Dedifferentiated amniotic fluid mesenchymal stem cell (primary cell): Measurements from ENCODE around the gene RDH12.
"Not testable (repeated sequence)": the region's sequence is repeated elsewhere in the genome, so short reads cannot be mapped to it uniquely, and the experiment has no call there.

Experiments used
- DNase-seq: peaks from one replicate; pipeline ENCODE4 v3.0.0-alpha.2; 2016; ENCODE audit errors: extremely low spot score

Gene RDH12

GRCh38 chr14:67704484-67705089 is 2.9 kb downstream of the RDH12 start:
- peak; percentile 55 for DNase-seq

DNA sequence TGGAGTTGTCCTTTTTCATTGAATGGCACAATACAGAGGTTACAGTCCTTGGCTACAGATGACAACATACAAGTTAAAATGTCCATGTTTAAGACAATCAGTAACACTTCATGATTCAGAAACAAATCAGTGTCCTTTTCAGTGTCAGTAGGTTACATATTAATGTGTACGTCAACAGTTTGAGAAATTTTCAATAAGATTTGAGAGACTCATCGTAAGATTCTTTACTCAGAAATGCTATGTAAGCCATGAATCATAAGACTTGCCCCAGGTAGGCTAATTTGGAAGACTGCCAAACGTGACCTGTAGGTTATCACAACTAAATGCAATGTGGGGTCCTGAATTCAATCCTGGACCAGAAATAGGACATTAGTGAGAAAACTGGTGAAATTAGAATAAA is 3.5 kb downstream of the RDH12 start:
- no peak for DNase-seq

DNA sequence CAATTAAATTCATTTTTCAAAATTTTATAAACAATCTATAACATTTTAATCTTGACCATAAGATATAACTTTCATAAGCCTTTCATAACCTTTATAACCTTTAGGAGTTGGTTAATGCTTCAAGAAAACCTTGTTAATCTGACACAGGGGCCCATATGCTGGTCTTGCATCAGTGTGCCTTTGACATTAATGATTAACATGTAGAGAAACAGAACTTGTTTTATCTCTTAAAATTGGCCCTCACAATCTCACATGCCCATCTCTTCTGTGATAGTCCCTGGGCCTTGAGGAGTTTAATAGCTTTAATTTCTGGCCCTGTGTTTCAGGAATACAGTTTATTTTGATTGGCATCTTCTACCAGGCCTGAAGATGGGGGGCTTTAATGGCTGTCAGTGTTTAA is 7.7 kb downstream of the RDH12 start:
- DNase-seq = not testable (repeated sequence)

GRCh38 chr14:67709796-67710195 is 8.1 kb downstream of the RDH12 start:
- not testable (repeated sequence) for DNase-seq

GRCh38 chr14:67710209-67710608 is 8.5 kb downstream of the RDH12 start:
- DNase-seq = no peak

DNA sequence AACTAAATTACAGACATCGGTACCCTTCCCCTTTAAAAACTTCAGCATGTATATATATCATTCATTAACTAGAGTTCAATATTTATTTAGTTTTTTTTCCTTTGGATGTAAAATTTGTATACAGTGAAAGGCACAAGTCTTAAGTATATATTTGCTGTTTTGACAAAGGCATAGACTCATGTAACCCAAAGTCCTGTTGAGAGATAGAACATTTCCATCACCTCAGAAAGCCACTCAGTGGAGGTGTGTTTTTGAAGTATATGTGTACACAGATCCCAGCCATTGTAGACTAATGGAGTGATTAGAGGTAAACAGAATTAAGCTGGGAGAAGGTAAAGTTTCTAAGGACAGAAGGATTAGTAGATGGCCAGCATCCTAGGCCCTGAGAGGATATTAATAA is 15.4 kb downstream of the RDH12 start:
- no peak for DNase-seq

- DNase-seq = no peak
Measured at GRCh38 chr14:67718265-67718664, 16.6 kb downstream of the RDH12 start.

- not testable (repeated sequence) for DNase-seq
Measured at GRCh38 chr14:67719385-67719784, 17.7 kb downstream of the RDH12 start.

GRCh38 chr14:67719866-67720265 is 18.2 kb downstream of the RDH12 start:
- no peak for DNase-seq

DNA sequence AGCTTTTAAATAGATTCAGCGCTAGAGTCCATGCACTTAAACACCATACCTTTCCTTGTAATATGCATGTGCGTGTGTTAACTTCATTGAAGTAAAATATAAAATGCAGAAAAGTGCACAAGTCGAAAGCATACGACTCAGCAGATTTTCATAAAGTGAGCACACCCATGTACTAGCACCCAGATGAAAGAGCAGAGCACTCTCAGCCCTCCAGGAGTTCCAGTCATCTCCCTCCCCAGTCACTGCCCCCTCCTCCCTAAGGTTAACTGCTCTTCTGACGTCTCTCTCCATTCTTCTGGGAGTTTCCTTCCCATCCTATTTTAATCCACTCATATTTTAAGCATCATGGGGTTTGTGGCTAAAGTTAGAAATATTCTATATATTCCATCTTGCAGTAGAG is 20.2 kb downstream of the RDH12 start:
- DNase-seq = no peak

GRCh38 chr14:67722293-67722692 is 20.6 kb downstream of the RDH12 start:
- DNase-seq = no peak

- DNase-seq = no peak
Measured at GRCh38 chr14:67725171-67725570, 23.5 kb downstream of the RDH12 start.

DNA sequence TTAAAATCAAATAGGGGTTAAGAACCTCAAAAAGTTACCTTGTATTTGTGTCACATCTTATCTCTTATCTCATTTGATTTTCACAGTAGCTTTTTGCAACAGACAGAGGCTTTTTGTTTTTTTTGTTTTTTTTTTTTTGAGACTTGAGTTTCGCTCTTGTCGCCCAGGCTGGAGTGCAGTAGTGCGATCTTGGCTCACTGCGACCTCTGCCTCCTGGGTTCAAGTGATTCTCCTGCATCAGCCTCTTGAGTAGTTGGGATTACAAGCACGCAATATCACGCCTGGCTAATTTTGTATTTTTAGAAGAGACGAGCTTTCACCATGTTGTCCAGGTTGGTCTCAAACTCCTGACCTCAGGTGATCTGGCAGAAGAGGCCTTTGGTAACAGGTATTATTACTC is 25.7 kb downstream of the RDH12 start:
- DNase-seq = no peak

DNA sequence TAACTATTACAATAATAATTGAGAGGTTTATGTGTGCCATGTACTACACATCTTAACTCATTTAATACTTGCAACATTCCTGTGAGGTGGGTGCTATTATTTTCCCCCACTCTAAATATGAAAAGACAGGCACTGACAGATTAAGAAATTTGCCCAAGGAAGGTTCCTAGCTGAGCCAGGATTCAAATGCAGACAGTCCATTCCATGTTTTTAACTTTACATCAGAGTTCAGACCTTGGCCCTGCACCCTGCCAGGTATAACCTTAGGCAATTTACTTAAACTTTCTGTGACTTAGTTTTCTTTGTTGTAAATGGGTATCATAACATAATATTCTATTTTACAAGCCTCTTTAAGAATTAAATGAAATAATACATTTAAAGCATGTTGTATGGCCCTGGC is 26.6 kb downstream of the RDH12 start:
- DNase-seq = no peak

DNA sequence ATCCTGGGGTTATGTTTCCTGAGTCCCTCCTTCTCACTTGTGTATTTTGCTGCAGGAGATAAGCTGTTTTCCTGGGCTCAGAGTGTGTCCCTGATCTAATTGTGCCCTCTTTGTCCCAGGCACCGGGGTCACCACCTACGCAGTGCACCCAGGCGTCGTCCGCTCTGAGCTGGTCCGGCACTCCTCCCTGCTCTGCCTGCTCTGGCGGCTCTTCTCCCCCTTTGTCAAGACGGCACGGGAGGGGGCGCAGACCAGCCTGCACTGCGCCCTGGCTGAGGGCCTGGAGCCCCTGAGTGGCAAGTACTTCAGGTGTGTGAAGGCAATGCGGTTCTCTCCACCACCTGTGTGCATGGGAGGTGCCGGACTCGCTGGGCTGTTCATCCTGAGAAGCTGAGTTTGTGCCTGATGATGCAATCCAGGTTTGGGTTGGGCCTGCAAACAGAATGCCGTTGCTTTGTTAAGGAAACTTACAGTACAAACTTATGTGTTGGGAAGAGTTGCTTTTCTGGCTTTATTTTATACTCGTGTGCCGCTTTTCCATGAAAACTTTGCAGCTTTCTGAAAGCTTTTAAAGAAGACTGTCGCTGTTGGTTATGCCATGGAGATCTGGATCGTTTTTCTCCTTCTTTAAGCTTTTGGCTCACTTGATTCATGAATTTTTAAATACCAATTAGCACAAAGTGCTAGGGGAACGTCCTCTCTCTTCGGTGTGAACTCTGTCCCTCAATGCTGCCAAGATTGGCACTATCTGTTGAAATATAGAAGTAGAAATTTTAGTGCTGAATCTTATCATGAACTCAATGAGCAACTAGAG is 27.6 kb downstream of the RDH12 start:
- DNase-seq = no peak

DNA sequence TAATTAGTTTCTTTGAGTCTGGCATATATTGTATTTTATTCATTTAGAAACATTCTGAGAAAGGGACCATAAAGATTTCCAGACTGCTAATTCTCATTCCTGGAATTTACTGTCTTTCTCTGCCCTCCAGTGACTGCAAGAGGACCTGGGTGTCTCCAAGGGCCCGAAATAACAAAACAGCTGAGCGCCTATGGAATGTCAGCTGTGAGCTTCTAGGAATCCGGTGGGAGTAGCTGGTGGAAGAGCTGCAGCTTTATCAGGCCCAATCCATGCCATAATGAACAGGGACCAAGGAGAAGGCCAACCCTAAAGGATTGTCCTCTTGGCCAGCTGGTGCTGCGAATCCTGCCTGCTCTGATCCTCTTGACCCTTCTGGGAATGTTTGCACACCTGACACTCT is 31.9 kb downstream of the RDH12 start:
- DNase-seq = no peak

DNA sequence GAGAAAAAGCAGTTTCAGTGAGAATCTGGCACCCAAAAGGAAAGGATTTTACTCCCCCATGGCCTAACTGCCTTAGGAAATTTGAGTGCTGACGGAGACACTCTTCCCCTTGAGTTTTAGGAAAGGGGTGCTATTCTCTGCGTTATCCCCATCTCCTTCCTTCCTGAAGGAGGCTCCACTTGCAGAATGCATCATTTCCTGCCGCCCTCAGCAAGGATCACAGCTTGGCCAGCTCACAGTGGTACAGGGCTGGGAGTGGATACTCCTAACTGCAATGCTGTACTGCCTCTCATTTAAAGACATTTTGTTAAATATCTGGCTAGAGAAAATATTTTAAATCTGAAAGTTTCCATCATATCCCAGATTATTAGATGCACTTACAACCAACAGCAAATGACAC is 33.0 kb downstream of the RDH12 start:
- DNase-seq = no peak

GRCh38 chr14:67735336-67736147 is 33.9 kb downstream of the RDH12 start:
- no peak for DNase-seq

- DNase-seq = no peak
Measured at GRCh38 chr14:67736771-67737170, 35.1 kb downstream of the RDH12 start.

- peak; percentile 50 for DNase-seq
Measured at GRCh38 chr14:67738740-67739504, 37.2 kb downstream of the RDH12 start.

- DNase-seq = no peak
Measured at GRCh38 chr14:67744046-67744445, 42.4 kb downstream of the RDH12 start.

GRCh38 chr14:67746927-67747326 is 45.2 kb downstream of the RDH12 start:
- no peak for DNase-seq
